ENCODE data around the gene DIDO1. TPM values are rescaled to one million over a fixed set of nuclear protein-coding genes. Genes with fewer than 3 reads are reported as not detected.
A peak's percentile ranks its signal among the peaks of the same experiment; 100 is the strongest.

Gene DIDO1
- total and polyA plus RNA-seq, 2 of the 4 experiments (the other 2 are of a cell fraction) = 21.8 to 28.1 TPM

DNA sequence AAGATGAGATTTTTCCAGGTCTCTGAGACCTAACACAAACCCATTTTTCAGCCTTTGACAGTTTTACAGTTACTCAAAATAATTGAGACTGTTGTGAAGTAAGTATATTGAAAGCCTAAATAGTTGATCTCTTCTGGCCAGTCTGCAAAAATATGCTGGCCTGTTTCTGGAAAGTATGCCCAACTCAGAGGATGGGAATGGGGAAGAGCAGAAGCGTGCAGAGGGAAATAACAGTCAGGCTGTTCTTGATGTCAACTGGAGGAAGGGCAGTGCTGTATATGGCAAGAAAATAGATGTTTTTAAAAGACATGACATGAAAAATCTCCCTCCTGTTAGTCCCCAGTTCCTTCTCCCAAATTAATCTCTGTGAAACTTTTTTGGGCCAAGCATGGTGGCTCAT is 15.5 kb upstream of the DIDO1 start:
- H2BK5ac ChIP-seq (ENCODE audit: low read depth, low read length, poor library complexity, severe bottlenecking) = peak overlapping the region; percentile 63
- H2BK15ac ChIP-seq (ENCODE audit: low read depth, low read length) = no peak overlapping the region
- H3K79me1 ChIP-seq (ENCODE audit: low read depth in 1 of 2, low read length in 2 of 2) = peaks cover 16 to 76% of the 10 kb centered on the region in 2 experiments
- H3K9ac ChIP-seq (ENCODE audit: low read depth, low read length) = no peak overlapping the region
- no peak overlapping the region for H4K8ac ChIP-seq (ENCODE audit: low read depth in 2 of 2, low read length in 2 of 2)
- peaks cover 9% of the 10 kb centered on the region; the same call in 1 of the 2 replicates for H3K9me1 ChIP-seq (ENCODE audit: insufficient read depth, low read length)
- no peaks in the 10 kb centered on the region for H3K9me3 ChIP-seq (ENCODE audit: control insufficient read depth, insufficient read depth, low read length)
- peak overlapping the region; percentile 55; the same call in 1 of the 2 replicates for H3K4me2 ChIP-seq (ENCODE audit: low read depth, low read length)
- H3K14ac ChIP-seq (replicated peaks; ENCODE audit: low read depth, low read length) = no peak overlapping the region
- intact Hi-C loops (cut with micrococcal nuclease) = no loop called here
- H2AFZ ChIP-seq (replicated peaks; ENCODE audit: low read length, poor library complexity) = no peak overlapping the region
- DNase-seq = peak; percentile 51
- CTCF ChIA-PET = no interaction called here
- no peak for ATAC-seq (ENCODE audit: low read depth)
- BruUV-seq (replicated peaks) = no TSS peak
- peaks cover 38% of the 10 kb centered on the region for H3K36me3 ChIP-seq (ENCODE audit: control insufficient read depth, insufficient read depth, low read length)
- H3K56ac ChIP-seq (ENCODE audit: extremely low read depth, insufficient read depth, low read length) = no peak overlapping the region
- H3K4me1 ChIP-seq (ENCODE audit: control insufficient read depth, insufficient read depth, low read length) = peaks cover 8% of the 10 kb centered on the region
- no peak for TF ChIP-seq MXI1 (IDR thresholded peaks at IDR 0.05; ENCODE audit: borderline replicate concordance, low read depth, low read length)
- no peak for TF ChIP-seq CTCF (conservative IDR thresholded peaks at IDR 0.05; ENCODE audit: low read depth, low read length)
- TF ChIP-seq POLR2A (IDR thresholded peaks at IDR 0.05; ENCODE audit: low read depth, low read length) = no peak
- TF ChIP-seq BHLHE40 (IDR thresholded peaks at IDR 0.05; ENCODE audit: low read depth, low read length) = no peak
- TF ChIP-seq RAD21 (IDR thresholded peaks at IDR 0.05; ENCODE audit: low read length) = no peak
- TF ChIP-seq NFE2L2 (IDR thresholded peaks at IDR 0.05; ENCODE audit: low read depth, low read length) = no peak
- no peak for TF ChIP-seq FOS (IDR thresholded peaks at IDR 0.05; ENCODE audit: low read depth, low read length)
- H3K27me3 ChIP-seq (ENCODE audit: control insufficient read depth, insufficient read depth, low read length) = no peaks in the 10 kb centered on the region
- no peak overlapping the region; the same call in 1 of the 2 replicates for H4K5ac ChIP-seq (ENCODE audit: low read depth, low read length)
- no peak overlapping the region; the same call in 1 of the 2 replicates for H3K18ac ChIP-seq (ENCODE audit: low read depth, low read length)
- peak overlapping the region; percentile 5; the same call in 1 of the 2 replicates for H3K27ac ChIP-seq (ENCODE audit: insufficient read depth, low read length)
- no peak overlapping the region for H3K4me3 ChIP-seq (ENCODE audit: insufficient read depth, low read depth, low read length)
- no peak overlapping the region for H2AK5ac ChIP-seq (ENCODE audit: low read depth, low read length)
- H2BK20ac ChIP-seq (ENCODE audit: low read depth, low read length) = no peak overlapping the region
- no peak overlapping the region for H4K91ac ChIP-seq (ENCODE audit: insufficient read depth, low read depth, low read length)
- dilution Hi-C loops (cut with HindIII; ENCODE audit: low sequenced_read_pairs, unreplicated experiment) = no loop called here
- no peak overlapping the region for H2AK9ac ChIP-seq (replicated peaks; ENCODE audit: low read depth, low read length, poor library complexity)
- no peak overlapping the region for H3K4ac ChIP-seq (ENCODE audit: low read depth, low read length)
- peaks cover 54% of the 10 kb centered on the region for H4K20me1 ChIP-seq (ENCODE audit: insufficient read depth, low read length)
- H3K23ac ChIP-seq (ENCODE audit: low read depth, low read length) = no peak overlapping the region
- in situ Hi-C loops (cut with MboI; ENCODE audit: low sequenced_read_pairs) = no loop called here
- POLR2A ChIA-PET (ENCODE audit: unreplicated experiment) = no interaction called here
- whole genome bisulfite sequencing, 2 experiments (ENCODE audit: extremely low coverage in 2 of 2, insufficient read length in 1 of 2) = no CpG with 5 or more reads among the region's 1 CpG
- H2BK120ac ChIP-seq (ENCODE audit: low read depth, low read length) = no peak overlapping the region

All from IMR-90 (cell line).